Umbilical cord (tissue), 2 donors: ENCODE data around the gene COL11A2. TPM values are rescaled to one million over a fixed set of nuclear protein-coding genes. Genes with fewer than 3 reads are reported as not detected.

ENCODE experiments used
- DNase-seq: peaks from one replicate; pipeline ENCODE4 v3.0.0-alpha.2; 2015; ENCODE audit warnings: low spot score
- total RNA-seq: library from RNA; depleted of rRNA; stranded (reverse); fragments of >200 nt; gene quantifications from one replicate; pipeline ENCODE4 v1.2.3, GENCODE V29; 2014; ENCODE audit warnings: low replicate concordance; ENCODE audit not compliant: insufficient read depth

Gene COL11A2
- total RNA-seq, 1 donor from 2014 or later = 0.72 TPM

DNA sequence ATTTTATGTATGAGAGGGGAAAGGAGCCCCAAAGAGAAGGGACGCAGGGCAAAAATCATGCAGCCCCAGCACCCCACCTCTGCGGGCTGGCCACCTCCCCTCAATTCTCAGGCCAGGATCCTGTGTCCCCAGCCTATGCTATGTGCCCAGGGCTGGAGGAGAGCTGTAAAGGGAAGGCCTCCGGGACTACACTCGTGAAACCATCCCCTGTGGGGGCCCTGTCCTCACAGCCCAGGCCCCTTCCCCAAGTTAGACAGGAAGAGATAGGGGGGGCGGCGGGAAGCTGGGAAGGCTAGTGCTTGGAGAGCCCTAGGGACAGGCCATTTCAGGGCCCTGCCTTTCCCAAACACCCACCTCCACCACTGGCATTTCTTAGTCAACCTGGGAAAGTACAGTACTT lies 1.4 kb upstream of the COL11A2 start:
- no peak for DNase-seq

DNA sequence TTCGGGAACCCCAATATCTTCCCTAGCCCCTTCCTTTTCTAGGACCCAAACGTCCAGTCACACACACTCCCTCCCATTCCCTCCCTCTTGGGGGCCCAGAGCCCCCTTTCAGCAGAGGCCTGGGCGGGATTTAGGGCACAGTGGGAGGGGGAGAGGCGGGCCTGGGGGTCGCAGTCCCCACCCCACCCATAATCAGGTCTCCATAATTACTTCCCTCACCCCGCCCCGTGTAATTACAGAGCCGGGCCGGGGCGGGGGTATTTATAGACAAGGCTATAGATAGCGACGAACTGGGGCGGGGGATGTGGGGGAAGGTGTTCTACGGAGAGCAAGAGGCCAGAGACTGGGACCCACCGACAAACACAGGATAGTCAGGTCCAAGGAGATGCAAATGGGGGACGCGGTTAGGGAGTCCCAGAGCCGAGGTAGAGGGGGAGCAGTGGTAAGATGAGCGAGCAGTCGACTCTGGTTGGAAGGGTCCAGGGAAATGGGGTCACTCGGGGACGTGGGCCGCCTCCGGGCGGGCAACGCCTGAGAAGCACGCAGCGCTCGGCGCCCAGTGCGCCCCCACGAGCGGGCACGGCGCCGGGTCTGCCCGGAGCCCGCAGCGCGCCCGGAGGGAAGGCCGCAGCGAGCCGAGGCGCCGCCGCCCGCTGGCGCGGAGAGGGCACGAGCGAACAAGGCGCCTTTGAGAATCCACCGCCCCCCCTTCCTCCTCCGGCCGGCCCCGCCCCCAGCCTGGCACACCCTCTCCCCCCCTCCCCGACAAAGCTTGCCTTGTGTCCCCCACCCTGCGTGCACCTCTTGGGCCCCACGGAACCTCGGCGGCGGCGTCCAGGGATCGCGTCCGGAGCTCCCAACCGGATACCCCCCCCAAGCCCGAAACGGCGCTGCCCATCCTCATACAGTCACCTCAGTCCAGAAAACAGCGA lies 670 bp upstream of the COL11A2 start:
- DNase-seq = peak; percentile 28

DNA sequence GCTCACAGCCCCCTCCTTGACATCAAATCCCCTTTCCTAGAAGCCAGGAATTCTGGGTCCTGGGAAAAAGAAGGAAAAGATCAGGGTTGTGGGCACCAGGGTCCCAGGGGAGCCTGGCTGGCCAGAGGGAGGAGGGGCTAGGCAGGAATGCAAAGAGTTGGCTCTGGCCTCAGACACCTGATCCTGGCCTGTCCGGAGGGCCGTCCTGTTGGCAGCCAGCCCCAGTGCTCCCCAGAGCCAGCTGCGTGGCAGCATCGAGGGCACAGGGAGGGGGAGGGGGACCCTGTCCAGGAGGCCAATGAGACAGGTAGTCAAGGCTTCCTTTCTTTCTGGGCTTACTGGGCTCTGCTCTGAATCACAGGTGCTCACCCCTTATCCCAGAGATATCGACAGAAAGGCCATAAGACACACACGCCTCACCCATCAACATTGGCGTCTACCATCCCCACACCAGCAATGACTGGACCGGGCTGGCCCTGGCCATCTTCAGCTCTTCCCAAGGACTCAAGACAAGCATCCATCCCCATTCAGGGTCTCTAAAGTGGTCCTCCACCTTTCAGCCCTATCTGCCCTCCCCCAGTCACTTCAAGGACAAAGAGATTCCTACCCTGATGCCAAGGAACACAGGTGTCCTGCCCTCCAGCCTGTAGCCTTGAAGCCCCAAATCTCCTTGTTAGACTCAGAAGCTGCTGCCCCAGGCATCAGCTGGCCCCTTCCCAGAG lies 723 bp downstream of the COL11A2 start:
- no peak for DNase-seq

DNA sequence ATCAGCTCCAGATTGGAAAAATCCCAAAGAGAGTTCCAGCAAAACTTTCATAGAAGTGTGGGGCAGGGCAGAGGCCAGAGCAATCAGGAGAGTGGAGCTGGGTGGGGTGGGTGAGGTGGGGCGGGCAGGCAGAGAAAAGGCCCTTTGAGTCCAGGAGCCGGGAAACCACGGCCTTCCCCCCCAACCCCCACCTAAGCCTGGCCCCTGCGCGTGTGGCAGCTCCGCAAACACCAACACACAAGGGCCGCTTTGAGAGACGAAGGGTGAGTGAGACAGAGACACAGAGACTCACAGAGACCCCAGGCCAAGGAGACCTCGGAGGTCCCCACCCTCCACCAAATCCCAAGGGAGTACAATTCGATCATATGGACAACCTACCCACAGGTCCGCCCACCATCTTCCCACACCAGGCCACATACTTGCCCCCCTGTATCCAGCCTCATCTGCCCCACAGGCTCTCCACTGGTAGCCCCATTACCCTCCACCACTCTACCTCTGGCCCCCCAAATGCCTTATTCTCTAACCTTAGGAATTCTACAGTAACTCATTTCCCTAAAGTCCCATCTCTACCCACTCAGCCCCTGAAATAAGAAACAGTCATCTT lies 1.7 kb downstream of the COL11A2 start:
- no peak for DNase-seq

DNA sequence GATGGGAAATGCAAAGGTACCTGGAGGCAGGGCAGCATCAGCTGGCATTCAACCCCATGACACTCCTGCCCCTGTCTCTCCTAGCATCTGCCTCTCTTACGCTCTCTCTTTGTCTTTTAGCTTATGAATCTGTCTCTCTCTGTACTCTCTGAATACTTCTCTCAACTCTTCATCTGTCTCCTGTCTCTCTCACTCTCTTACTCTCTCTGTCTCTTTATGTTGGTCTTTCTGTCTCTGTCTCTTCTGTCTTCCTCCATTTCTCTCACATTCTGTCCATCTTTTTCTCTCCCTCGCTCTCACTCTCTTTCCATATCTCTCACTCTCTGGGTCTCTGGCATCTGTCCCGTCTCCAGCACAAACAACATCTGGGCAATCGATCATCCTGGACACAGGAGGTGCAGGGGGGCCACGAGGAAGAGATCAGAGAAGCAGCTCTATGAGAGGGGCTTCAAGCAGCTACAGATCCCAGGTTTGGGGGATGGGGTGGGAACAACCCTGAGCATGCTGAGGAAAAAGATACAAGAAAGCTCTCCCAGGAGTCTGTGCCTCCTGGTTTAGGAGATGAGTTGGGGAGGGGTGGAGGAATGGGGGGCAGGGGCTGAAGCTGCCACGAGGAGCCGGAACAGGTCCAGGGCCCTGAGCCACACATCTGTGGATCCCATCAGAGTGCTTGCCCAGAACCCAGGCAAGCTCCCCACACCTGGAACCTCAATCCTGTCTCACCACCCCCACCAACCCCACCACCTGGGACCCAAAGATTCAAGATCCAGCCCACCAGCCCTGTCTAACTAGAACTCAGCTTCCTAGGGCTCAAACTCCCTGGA lies 2.4 kb downstream of the COL11A2 start:
- DNase-seq = no peak

DNA sequence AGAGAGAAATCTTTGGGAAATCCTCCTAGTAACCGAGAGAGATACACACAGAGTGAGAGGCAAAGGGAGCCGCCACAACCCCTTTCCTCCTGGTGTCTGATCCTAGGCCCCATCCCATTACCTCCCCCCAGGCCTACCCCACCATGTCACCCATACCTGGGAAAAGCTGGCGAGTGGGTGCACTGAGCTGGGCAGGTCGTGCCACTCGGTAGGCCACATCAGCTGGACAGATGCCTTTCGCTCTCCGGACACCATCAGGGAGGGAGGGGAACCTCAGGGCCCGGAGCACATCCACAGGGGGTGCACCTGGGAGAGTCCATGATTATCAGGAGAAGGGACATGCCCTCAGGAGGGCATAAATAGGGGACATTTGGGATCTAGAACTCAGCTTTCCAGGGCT lies 3.1 kb downstream of the COL11A2 start:
- no peak for DNase-seq

DNA sequence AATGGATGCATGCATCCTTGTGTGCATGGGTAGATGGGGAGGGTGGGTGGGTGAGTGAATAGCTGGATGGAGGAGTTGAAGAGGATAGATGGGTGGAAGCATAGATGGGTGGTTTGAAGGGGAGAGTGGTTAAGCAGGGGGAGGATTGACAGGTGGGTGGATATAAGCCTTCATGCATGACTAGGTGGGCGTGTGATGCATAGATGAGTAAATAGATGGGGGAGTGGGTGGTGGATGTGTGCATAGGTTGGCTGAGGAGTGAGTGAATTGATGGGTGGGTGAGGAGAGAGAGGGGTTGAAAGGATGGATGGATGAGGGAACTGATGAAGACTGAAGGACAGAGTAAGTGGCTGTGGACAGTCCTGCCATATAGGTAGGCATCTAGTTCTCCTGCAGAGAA lies 4.5 kb downstream of the COL11A2 start:
- no peak for DNase-seq

DNA sequence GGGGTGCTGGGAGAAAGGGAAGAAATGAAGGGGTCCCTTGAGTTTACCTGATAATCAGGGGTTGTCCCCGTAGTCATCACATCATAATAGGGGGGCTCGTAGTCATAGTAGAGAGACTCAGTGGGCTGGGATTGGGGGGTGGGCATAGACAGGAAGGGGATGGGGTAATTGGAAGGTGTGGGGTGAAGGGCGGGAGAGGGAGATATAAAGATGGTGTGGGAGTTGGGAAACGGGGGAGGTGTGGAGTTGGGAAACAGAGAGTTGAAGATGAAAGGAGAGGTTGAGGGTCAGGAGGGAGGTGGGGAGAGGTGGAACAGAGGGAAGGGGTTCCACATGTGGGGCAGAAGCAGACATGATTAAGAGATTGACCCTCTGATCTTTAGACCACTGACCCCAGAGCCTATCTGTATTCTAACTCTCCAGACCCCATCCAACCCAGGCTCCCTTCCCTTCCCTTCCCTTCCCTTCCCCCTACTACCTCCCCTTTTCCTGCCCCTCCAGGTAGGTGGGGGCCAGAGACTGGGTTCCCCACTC lies 6.5 kb downstream of the COL11A2 start:
- DNase-seq = no peak

DNA sequence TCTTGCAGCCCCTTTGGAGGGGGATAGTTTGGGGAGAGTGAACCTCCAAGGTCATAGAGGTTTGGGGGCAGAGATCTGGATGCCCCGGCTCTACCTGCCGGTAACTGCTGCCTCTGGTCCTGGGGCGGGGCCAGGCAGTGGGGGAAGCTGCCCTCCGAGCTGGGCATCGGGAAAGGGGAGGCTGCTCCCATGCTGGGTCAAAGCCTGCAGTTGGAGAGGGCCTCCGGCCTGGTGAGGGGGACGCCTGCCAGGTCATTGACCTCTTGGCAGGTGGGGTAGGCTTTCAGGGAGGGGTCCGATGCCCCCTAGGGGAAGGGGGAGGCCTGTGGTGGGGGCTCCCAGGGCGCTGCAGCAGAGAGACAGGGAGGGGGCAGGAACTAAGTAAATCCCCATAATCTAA lies 7.1 kb downstream of the COL11A2 start:
- DNase-seq = no peak

DNA sequence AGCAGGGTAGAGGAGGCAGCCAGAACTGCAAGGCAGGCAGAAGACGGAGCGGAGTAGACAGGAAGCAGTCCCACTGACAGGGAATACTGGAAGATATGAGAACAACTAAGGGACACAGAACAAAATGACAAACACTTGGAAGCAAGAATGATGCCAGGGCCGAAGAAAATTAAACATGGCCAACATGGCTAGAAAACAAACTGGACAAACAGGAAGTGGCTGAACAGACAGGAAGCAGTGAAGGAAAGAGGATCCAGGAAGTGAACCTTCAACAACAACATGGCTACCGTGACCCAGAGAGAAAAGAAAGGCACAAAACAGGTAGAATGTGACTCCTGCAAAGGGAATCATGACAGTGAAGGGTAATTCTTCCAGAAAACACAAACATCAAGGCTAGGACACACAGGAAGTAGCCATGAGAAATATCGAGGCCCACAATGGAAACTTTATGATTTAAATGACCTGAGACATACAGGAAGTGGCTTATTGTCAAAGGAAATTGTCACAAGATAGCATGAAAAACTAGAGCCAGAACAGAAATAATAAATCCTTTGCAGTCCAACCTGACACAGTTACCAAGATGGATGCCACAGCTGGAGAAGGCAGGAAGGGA lies 9.1 kb downstream of the COL11A2 start:
- no peak for DNase-seq

DNA sequence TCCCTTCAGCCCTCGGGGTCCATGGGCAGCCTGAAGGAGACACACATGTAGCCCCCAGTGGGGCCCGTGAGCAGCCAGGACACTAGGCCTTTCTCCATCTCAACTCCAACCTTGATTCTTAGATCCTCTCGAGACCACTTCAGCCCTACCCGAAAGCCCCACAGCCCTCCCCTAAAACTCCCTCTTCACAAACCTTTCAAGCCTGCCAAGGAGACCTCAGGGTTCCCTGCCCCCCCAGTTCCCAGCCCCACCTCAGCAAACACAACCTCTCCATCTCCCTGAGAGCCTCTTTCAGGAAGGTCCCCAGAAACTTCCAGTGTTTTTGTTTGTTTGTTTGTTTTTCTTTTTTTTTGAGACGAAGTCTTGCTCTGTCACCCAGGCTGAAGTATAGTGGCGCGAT lies 11.1 kb downstream of the COL11A2 start:
- DNase-seq = no peak

DNA sequence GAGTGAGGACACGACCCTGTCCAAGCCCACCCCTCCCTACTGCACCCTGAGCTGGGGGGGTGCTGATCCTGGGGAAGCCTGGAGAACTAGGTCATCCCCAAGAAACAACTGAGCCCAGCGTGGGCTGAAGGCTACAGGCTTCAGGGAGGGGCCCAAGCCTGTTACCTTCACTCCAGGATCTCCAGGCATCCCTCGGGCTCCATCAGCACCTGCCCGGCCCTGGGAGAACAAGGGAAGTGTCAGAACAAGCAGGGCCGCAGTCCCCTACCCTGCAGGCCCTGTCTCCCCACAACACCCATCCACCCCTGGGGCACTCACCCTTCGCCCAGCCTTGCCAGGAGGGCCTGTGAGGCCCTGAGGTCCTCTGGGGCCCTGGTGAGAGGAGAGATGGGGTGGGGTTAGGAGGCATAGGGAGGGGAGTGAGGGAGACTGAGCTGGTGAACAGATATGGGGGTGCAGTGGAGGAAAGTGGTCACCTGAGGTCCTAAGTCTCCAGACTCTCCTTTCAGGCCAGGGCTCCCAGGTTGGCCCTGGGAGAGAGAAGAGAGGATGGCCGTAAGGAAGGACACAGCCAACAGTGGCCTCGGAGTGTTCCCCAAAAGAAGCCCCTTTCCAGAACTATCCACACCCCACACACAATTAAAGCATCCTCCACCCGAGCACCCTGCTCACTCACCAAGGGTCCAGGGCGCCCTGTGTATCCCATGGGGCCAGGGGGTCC lies 13.4 kb downstream of the COL11A2 start:
- DNase-seq = no peak

DNA sequence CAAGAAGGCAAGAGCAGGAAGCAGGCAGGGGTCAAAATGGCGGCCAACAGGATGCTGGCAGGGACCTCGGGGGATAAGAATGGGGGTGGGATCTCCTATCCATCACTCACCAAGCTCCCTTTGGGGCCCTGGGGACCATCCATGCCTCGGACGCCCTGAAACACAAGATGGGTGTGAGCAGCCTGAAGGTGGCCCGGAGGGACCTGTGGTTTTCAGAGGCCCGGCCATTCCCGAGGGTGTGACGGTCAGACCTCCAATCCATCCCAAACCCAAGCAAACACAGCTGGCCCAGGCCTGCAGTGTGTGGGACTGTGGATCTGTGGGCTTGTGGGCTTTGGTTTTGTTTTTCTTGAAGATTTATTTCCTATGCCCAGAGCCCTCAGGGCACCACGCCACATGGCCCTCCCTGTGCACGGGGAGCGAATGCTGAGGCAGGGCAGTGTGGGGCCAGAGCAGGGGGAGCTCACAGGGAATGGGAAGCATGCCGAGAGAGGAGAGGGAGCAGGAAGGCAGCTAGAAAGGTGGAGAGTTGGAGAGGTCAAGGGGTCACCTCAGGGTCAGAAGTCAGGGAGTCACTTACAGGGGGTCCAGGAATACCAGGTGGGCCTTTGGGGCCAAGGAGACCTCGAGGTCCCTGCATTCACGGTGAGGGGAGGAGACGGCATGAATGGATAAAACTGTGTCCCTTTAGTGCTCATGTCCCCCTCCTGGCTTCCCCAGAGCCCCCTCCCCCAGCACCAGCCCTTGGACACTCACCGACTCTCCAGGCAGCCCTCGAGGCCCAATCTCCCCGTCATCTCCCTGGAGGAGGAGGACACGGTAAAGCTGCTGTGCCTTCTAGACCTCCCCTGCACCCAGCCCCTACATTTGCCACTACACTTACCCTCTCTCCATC lies 14.5 kb downstream of the COL11A2 start:
- peak; percentile 38 for DNase-seq

DNA sequence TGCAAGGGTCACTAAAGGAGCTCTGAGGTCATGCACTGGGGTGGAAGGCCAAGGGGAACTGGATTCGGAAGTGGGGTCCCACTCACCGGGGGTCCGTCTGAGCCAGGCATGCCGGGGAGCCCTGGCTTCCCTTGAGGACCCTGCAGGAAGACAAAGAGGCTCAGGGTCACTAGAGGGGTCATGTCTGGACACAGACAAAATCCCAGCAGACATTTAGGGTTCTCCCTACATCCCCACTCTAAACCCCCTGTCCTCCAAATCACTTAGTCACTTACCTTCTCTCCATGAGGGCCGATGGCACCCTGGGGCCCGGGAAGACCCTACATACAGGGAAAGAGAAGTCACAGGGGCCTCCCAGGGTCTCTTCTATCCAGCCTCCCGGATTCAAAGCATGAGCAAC lies 15.4 kb downstream of the COL11A2 start:
- DNase-seq = no peak

DNA sequence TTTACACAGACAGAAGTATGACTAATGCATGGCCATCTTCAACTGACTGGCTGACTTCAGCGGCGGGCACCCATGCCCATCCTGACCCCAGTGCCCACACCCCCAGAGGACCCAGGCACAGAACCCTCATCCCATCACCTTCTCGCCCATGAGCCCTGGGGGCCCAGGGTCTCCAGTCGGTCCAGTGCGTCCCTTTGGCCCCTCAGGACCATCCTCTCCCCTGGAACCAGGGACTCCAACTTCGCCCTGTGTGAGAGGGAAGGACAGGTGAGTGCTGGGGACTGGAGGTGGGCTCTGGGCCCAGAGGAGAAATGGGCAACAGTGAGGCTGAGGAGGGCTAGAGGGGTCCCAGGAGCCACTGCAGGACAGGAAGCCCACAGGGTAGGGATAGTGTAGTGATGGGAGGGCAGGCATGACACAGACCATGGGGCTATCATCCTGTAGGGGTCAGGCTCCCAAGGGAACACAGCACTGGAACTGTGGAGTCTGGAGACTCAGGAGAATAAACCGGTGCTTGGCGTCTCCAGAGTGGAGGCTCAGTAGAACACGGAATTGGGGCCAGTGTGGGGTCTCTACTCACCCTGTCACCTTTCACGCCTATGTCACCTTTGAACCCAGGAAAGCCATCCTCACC lies 16.7 kb downstream of the COL11A2 start:
- no peak for DNase-seq

DNA sequence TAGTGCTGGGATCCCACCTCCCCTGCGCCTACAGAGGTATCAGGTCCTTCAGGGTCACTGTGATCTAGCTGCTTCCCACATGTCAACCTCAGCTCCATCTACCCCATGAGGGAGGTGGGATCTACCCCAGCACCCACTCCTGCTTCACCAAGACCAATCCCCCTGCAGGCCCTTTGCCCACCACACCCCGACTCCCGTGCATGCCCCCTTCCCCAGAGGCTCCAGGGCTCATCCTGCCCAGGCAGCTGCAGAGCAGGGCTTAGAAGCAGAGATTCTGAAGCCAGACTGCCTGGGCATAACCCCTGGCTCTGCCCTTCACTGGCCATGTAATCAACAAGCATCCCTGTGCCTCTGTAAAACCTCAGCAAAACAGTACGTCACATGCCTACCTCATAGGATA lies 17.5 kb downstream of the COL11A2 start:
- DNase-seq = no peak

DNA sequence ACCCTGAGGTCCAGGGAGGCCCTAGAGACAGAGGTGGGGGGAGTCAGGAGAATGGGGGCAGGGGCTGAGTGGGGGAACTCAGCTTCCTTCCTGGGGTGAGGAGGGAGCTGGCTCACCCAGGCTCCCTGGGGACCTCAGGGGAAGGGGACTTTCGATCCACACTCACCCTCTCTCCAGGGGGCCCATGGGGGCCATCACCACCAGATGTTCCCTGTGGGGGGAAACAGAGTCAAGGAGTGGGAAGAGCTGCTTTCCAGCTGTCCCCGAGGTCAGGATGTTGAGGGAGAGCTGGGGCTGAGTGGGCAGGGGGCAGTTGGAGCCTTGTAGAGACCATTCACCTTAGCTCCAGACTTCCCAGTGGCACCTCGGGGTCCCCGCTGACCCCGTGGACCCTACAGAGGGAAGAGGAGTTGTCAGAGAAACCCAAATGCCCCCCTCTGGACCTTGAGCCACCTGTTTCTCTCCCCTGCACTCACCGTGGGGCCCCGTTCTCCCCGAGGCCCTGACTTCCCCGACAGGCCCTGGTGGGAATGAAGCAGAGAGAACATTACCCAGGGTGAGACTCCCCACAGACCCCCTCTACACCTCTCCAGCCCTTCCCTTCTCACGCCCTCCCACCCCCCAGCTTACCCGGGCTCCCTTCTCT lies 18.6 kb downstream of the COL11A2 start:
- no peak for DNase-seq
